Glomerular visceral epithelial cell (primary cell): ENCODE results near the gene ASTN2.
A peak's percentile ranks its signal among the peaks of the same experiment; 100 is the strongest.
"Not testable (repeated sequence)": the region's sequence is repeated elsewhere in the genome, so short reads cannot be mapped to it uniquely, and the experiment has no call there.

Source experiments
- DNase-seq: peaks from one replicate; pipeline ENCODE4 v3.0.0-alpha.2; 2016; ENCODE audit errors: extremely low spot score

Gene ASTN2

GRCh38 chr9:116700882-116701865 is 713.7 kb downstream of the ASTN2 start:
- no peak for DNase-seq

GRCh38 chr9:116700279-116700678 is 714.6 kb downstream of the ASTN2 start:
- DNase-seq = no peak

- DNase-seq = no peak
These were observed 717.0 kb downstream of the ASTN2 start for GRCh38 chr9:116697887-116698286.

DNA sequence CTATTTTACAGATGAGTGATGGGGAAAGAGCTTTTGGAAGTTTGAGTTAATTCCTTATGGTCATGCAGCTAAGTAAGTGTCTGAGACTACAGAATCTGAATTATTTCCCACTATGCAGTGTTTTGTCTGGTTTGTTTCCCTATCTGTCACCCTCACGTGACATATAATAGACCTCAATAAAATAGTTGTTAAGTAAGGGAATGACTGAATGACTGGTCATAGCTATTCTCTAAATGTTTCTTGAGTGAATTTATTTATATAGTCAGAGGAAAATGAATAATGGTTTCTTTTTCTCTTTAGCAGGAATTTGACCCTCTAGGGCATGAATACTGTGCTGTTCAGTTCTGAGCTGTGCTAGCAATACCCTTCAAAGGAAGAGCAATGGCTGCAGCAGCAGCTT is 717.5 kb downstream of the ASTN2 start:
- no peak for DNase-seq

DNA sequence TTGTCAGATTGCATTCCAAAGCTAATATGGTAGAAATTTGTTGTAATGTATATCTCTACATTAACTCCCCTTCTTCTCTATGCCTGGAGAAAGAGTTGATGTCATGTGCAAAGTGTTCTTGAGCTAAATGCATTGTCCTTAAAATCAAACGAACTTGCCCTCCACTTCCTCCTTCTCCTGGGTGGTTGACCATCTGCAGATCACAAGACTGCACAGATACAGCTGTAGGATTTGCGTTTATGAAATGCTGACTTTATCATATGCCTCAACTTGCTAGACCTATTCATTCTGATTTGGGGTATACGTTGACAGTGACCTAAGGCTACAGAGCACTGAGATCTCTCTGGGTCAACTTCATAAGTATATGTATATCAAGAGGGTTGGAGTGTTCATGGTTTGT is 719.4 kb downstream of the ASTN2 start:
- DNase-seq = no peak

- peak; percentile 23 for DNase-seq
These were observed 720.0 kb downstream of the ASTN2 start for GRCh38 chr9:116694785-116695291.

- peak; percentile 63 for DNase-seq
These were observed 721.6 kb downstream of the ASTN2 start for GRCh38 chr9:116693233-116693731.

- no peak for DNase-seq
These were observed 722.2 kb downstream of the ASTN2 start for GRCh38 chr9:116692616-116693015.

DNA sequence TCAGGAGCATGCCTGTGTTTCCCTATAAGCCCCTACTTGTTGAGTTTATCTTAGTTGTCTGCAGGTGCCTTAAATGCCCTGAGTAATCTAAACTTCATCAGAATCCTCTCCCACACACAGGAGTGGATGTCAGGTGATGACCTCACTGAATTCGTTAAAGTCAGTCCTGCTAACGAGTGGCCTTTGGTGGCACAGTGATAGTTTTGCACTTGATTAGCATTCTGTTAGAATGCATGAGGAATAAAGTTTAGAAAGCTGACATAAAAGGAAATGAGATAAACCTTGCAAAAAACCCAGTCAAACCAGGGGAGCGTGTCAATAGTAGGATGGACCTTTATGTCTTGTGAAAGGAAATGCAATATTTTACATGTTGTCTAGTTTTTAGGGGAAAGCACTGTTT is 723.2 kb downstream of the ASTN2 start:
- DNase-seq = no peak

- DNase-seq = not testable (repeated sequence)
These were observed 724.1 kb downstream of the ASTN2 start for GRCh38 chr9:116690805-116691204.

GRCh38 chr9:116689486-116690032 is 725.3 kb downstream of the ASTN2 start:
- DNase-seq = no peak

DNA sequence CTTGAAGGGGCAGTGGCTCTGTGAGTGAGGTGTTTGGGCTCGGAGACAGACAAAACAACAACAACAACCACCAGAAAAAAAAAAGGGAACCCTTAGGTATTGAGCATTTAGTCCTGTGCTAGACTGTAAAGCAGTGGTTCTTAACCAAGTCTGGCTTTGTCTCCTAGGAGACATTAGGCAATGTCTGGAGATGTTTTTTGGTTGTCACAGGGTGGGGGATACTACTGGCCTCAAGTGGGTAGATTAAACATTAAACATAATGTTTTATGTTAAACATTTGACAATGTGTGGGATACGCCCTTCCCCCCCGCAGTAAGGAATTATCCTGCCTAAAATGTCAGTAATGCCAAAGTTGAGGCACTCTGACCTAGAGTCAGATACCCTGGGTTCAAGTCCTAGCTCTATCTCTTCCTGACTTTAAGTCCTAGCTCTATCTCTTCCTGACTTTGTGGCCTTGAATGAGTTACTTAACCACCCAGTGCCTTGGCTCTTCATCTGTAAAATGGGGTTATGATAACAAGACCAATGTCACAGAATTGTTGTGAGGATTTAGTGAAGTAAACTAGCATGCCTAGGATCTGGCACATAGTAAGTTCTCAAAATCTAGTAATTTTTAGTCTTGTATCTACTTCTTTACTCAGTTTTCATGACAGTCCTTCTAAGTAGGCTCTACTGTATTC is 725.9 kb downstream of the ASTN2 start:
- DNase-seq = peak; percentile 53

- no peak for DNase-seq
These were observed 727.1 kb downstream of the ASTN2 start for GRCh38 chr9:116687754-116688135.

DNA sequence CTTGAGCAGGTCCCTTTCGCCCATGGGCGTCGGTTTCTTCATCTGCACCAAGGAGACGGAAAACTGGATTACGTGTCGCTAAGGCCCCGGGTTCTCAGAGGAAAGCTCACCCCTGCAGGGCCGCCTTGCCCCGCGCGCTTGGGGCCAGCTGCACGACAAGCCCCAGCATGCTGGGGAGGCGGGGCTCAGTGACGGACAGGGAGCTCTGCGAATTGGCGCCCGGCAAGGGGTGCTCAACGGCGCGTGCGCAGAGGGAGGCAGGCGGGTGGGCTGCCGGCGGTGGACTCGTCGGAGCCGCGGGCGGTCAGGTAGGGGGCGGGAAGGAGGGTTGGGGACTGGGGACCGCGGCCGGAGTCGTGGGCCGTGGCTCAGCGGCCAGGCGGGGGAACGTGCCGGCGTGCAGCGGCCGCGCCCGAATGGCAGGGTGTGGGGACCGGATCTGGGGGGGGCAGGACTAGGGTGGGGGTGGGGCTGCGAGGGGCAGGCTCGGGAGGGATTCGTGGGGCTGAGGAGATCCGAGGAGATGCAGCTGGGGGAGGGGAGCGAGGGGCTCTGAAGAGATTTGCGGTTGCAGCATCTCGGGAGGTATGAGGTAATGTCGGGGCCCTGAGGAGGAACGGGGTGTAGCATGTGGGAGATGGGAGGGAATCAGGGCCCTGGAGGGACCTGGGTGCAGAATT is 727.6 kb downstream of the ASTN2 start, which contains the start of gene TRIM32:
Gene TRIM32 (plus strand): TSS at position 232 of the 680 bp plus-strand sequence. CDS start 10,438 bp downstream, outside the sequence.
- DNase-seq = peak; percentile 94

DNA sequence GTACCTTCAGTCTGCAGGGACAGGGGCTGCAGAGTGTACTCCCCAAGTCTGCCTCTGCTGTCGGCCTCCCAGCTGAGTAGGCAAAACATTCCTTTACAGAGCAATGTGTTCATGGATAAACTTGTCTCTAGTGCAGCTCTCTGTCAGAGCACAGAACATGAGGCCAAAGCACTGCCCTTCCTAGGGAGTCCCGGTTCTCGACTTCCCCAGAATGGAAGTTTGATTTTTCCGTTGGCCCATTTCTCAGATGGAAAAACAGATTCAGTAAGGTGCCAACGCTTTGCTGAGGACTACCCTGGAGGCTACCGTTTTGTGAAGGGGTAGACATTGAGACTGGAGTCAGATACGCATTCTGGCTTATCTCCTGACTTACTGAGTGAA is 728.2 kb downstream of the ASTN2 start:
- no peak for DNase-seq

- no peak for DNase-seq
These were observed 728.7 kb downstream of the ASTN2 start for GRCh38 chr9:116686135-116686534.

- DNase-seq = peak; percentile 30
These were observed 729.7 kb downstream of the ASTN2 start for GRCh38 chr9:116685166-116685565.

- no peak for DNase-seq
These were observed 731.3 kb downstream of the ASTN2 start for GRCh38 chr9:116683535-116683934.

GRCh38 chr9:116674210-116674980 is 740.5 kb downstream of the ASTN2 start:
- peak; percentile 20 for DNase-seq

DNA sequence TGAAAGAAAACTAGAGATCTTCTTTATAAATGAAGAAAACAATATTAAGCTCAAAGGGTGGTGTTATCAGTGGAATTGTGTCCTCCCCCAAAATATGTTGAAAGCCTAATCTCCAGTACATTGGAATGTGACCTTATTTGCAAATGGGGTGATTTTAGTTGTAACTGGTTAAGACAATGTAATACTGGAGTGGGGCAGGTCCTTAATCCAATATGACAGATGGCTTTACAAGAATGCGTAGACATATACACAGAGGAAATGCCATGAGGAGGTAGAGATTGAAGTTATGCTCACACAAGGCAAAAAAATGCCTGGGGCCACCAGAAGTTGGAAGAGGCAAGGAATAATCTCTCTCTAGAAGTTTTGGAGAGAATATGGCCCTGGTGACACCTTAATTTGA is 741.5 kb downstream of the ASTN2 start:
- DNase-seq = no peak

DNA sequence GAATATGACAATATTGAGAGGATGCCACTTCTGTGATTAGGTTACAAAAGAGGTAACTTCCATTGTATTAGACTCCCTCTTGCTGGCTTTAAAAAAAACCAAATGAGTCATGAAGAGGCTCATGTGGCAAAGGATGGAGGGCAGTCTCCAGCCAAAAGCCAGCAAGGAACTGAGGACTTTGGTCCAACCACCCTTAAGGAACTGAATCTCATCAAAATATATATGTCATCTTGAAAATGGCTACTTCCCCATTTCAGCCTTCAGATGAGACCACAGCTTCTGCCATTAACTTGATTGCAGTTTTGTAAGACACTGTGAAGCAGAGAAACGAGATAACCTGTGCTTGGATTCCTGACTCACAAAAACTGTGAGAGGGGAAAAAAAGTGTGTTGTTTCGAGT is 743.3 kb downstream of the ASTN2 start:
- DNase-seq = no peak
